Panc1 (cell line): ENCODE data around the gene TRIM31. TPM values are rescaled to one million over a fixed set of nuclear protein-coding genes. Genes with fewer than 3 reads are reported as not detected.
A peak's percentile ranks its signal among the peaks of the same experiment; 100 is the strongest.

Experiments used
- ATAC-seq: fragments of 200-7000 bp; cut with Tn5 transposase; 2 replicates; pipeline ENCODE4 v1.9.1; 2020; ENCODE audit warnings: mild to moderate bottlenecking, moderate library complexity
- BruUV-seq: library from RNA; stranded (reverse); fragments of 400-500 nt; replicated peaks from 2 replicates; lab custom pipeline; 2021; lab: Mats Ljungman, UMichigan
- CTCF ChIA-PET: fragments of 300-600 bp; sonication (Branson Sonifier 250); formaldehyde crosslinking; loops from one replicate; lab custom pipeline; 2022; ENCODE audit warnings: antibody characterized with exemption; lab: Charles Lee
- POLR2A ChIA-PET: fragments of 300-600 bp; sonication (Branson Sonifier 250); formaldehyde crosslinking; loops from one replicate; lab custom pipeline; 2022; ENCODE audit warnings: antibody characterized with exemption; lab: Charles Lee
- DNase-seq: peaks from one replicate; pipeline ENCODE4 v3.0.0-alpha.2; 2010; ENCODE audit warnings: low read depth, low spot score
- H3K27ac ChIP-seq: 2 replicates; pipeline ENCODE4 v1.5.1; 2011; ENCODE audit warnings: mild to moderate bottlenecking, low read length, inconsistent platforms
- H3K27me3 ChIP-seq: fragments of 200-500 bp; sonication (Bioruptor generic); 2 replicates; pipeline ENCODE4 v1.6.0; 2014; ENCODE audit warnings: low read length, inconsistent platforms; ENCODE audit not compliant: control insufficient read depth, insufficient read depth
- H3K36me3 ChIP-seq: fragments of 200-500 bp; sonication (Bioruptor generic); 2 replicates; pipeline ENCODE4 v1.5.1; 2014; ENCODE audit warnings: inconsistent platforms, mild to moderate bottlenecking, low read length, moderate library complexity; ENCODE audit not compliant: control insufficient read depth, insufficient read depth
- H3K4me1 ChIP-seq: 2 replicates; pipeline ENCODE4 v1.5.1; 2011; ENCODE audit warnings: inconsistent platforms, mild to moderate bottlenecking, low read length, moderate library complexity; ENCODE audit not compliant: control insufficient read depth, insufficient read depth
- H3K4me3 ChIP-seq, 2 experiments: 2 replicates each; pipeline ENCODE4 v1.5.1; 2011 to 2012; ENCODE audit warnings: low read depth in 2 of 2, low read length in 2 of 2, mild to moderate bottlenecking in 2 of 2, inconsistent platforms in 1 of 2, moderate library complexity in 1 of 2
- H3K9me3 ChIP-seq: fragments of 200-500 bp; sonication (Bioruptor generic); 2 replicates; pipeline ENCODE4 v1.5.1; 2014; ENCODE audit warnings: low read depth, mild to moderate bottlenecking, inconsistent platforms, low read length, moderate library complexity; ENCODE audit not compliant: control insufficient read depth, insufficient read depth
- POLR2AphosphoS5 ChIP-seq: IDR thresholded peaks from 2 replicates; pipeline ENCODE4 v1.6.1; 2012; ENCODE audit warnings: mild to moderate bottlenecking, low read depth, low read length, moderate library complexity
- SIN3A ChIP-seq: IDR thresholded peaks from 2 replicates; pipeline ENCODE4 v1.6.1; 2012; ENCODE audit warnings: low read depth, mild to moderate bottlenecking, low read length, moderate library complexity, borderline replicate concordance; ENCODE audit not compliant: insufficient read depth
- TCF7L2 ChIP-seq: IDR thresholded peaks from 2 replicates; pipeline ENCODE4 v1.6.1; 2011; ENCODE audit warnings: mild to moderate bottlenecking, low read depth, low read length, inconsistent platforms
- in situ Hi-C: cut with HindIII; loops from 2 replicates; pipeline ENCODE4 v1.10.0; 2016; ENCODE audit warnings: low sequenced_read_pairs, low pct_unique_long_range_greater_than_20kb
- intact Hi-C: fragments of 100-400 bp; cut with micrococcal nuclease; formaldehyde crosslinking; loops from one replicate; pipeline ENCODE4 v1.10.0; 2022; ENCODE audit not compliant: unreplicated experiment
- total RNA-seq: library from RNA; stranded (reverse); gene quantifications from one replicate; pipeline ENCODE4 v1.2.1, GENCODE V29; 2021; ENCODE audit not compliant: unreplicated experiment
- TF ChIP-seq, protein P1 (sequence below): fragments of 450-650 bp; IDR thresholded peaks from 2 replicates; pipeline ENCODE4 v1.5.1; 2017; ENCODE audit warnings: mild to moderate bottlenecking
- TF ChIP-seq, protein P2 (sequence below), 2 experiments: IDR thresholded peaks; 2 replicates each; pipeline ENCODE4 v1.6.1; 2011 to 2012; ENCODE audit warnings: low read depth in 2 of 2, control low read depth in 1 of 2, low read length in 1 of 2, mild to moderate bottlenecking in 1 of 2, moderate library complexity in 1 of 2; ENCODE audit not compliant: insufficient read depth in 1 of 2

The TRIM31 gene
- total RNA-seq, 1 experiment from 2014 or later = not detected

DNA sequence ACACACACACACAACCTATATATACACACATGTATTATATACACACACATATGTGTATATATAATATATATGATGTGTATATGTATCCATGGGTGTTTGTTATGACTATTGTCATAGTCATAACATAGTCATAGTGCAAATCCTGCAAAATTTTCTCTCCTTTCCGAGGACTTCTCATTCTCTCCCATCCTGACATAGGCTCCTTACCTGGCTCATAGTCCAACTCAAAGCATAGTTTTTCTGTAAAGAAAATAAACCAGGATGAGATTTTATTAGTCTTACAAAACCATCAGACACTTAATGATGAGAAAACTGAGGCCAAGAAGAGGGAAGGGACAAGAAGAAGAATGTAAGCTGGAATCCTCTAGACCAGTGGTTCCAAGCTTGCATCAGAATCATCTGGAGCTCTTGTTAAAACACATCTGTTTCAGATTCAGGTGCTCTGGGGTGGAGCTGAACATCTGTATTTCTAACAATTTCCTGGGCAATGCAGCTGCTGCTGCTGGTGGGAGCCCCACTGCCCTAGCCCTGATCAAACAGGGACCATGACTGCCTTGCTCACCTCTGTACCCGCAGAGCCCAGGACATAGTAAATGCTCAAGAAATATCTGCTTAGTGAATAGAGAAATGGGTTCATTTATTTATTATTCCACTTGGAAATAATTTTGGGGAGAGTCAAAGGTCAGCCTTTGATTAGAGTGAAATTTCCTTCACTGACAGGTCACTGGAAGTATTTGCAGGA is 42.8 kb upstream of the TRIM31 start:
- H3K27ac ChIP-seq = no peak overlapping the region
- no peaks in the 10 kb centered on the region for H3K36me3 ChIP-seq
- no peaks in the 10 kb centered on the region for H3K9me3 ChIP-seq
- no peak for ATAC-seq
- POLR2A ChIA-PET = no interaction called here
- TF ChIP-seq POLR2AphosphoS5 (no peak), SIN3A (no peak)
- TF ChIP-seq, protein P1, sequence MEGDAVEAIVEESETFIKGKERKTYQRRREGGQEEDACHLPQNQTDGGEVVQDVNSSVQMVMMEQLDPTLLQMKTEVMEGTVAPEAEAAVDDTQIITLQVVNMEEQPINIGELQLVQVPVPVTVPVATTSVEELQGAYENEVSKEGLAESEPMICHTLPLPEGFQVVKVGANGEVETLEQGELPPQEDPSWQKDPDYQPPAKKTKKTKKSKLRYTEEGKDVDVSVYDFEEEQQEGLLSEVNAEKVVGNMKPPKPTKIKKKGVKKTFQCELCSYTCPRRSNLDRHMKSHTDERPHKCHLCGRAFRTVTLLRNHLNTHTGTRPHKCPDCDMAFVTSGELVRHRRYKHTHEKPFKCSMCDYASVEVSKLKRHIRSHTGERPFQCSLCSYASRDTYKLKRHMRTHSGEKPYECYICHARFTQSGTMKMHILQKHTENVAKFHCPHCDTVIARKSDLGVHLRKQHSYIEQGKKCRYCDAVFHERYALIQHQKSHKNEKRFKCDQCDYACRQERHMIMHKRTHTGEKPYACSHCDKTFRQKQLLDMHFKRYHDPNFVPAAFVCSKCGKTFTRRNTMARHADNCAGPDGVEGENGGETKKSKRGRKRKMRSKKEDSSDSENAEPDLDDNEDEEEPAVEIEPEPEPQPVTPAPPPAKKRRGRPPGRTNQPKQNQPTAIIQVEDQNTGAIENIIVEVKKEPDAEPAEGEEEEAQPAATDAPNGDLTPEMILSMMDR = no peak
- TF ChIP-seq, protein P2, sequence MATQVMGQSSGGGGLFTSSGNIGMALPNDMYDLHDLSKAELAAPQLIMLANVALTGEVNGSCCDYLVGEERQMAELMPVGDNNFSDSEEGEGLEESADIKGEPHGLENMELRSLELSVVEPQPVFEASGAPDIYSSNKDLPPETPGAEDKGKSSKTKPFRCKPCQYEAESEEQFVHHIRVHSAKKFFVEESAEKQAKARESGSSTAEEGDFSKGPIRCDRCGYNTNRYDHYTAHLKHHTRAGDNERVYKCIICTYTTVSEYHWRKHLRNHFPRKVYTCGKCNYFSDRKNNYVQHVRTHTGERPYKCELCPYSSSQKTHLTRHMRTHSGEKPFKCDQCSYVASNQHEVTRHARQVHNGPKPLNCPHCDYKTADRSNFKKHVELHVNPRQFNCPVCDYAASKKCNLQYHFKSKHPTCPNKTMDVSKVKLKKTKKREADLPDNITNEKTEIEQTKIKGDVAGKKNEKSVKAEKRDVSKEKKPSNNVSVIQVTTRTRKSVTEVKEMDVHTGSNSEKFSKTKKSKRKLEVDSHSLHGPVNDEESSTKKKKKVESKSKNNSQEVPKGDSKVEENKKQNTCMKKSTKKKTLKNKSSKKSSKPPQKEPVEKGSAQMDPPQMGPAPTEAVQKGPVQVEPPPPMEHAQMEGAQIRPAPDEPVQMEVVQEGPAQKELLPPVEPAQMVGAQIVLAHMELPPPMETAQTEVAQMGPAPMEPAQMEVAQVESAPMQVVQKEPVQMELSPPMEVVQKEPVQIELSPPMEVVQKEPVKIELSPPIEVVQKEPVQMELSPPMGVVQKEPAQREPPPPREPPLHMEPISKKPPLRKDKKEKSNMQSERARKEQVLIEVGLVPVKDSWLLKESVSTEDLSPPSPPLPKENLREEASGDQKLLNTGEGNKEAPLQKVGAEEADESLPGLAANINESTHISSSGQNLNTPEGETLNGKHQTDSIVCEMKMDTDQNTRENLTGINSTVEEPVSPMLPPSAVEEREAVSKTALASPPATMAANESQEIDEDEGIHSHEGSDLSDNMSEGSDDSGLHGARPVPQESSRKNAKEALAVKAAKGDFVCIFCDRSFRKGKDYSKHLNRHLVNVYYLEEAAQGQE (IDR thresholded peaks at IDR 0.05; ENCODE audit: insufficient read depth in 1 of 2, low read depth in 2 of 2, low read length in 1 of 2) = no peak
- intact Hi-C loops = no loop called here
- H3K4me3 ChIP-seq = no peak overlapping the region
- H3K27me3 ChIP-seq = peaks cover 14% of the 10 kb centered on the region
- no peaks in the 10 kb centered on the region for H3K4me1 ChIP-seq
- in situ Hi-C loops = no loop called here
- no peak for DNase-seq
- no TSS peak for BruUV-seq
- CTCF ChIA-PET = no interaction called here

DNA sequence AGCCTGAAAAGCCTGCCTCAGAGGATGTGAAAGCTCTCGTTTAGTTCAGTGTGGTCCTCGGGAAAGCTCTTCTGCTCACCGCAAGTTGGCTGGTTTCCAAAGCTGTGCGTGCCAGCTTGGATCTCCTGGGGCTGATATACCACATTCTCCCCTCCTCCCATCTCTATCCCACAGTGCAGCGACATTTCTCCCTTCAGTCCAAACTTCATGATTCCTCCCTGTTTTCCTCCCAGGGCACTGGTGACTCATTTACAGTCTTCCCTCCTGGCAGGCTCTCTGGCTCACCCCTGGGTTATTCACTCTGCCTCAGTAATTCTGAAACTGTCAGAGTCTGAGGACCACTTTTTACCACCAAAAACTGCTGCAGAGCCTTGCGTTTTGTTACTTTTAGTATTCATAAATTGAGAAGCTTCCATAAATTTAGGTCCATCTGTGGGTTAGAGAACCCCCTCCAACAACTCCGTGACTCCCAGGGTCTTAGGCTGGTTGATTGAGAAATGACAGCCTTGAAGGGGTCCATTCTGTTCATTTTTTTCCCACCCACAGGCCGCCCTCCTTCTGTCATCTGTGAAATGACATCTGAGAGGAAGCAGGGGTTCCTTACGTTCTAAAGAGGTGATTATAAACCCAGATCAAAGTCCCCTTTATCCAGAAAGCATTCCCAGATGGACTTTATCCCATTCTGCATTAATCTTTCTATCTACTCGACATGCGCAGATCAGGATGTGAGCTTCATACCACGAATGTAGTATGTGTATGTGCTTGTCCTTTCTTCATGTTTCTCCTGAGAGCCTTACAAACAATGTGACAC is 42.0 kb upstream of the TRIM31 start:
- DNase-seq (no peak), ATAC-seq (peak; percentile 63; the same call in 1 of the 2 replicates)
- no peaks in the 10 kb centered on the region for H3K4me1 ChIP-seq
- in situ Hi-C loops (no loop called here), intact Hi-C loops (no loop called here)
- peaks cover 14% of the 10 kb centered on the region for H3K27me3 ChIP-seq
- ChIA-PET CTCF (interaction anchor here (0.8 to 1.0 kb wide), 2 partner anchors 27 to 64 kb away, joined by 3 to 4 read pairs; no protein-coding TSS in a partner anchor), POLR2A (no interaction called here)
- TF ChIP-seq TCF7L2 (no peak), SIN3A (no peak), POLR2AphosphoS5 (no peak)
- TF ChIP-seq, protein P2 (IDR thresholded peaks at IDR 0.05; ENCODE audit: insufficient read depth in 1 of 2, low read depth in 2 of 2, low read length in 1 of 2) = no peak
- TF ChIP-seq, protein P1 = no peak
- H3K4me3 ChIP-seq = no peak overlapping the region
- H3K27ac ChIP-seq = no peak overlapping the region
- no peaks in the 10 kb centered on the region for H3K36me3 ChIP-seq
- H3K9me3 ChIP-seq = no peaks in the 10 kb centered on the region
- BruUV-seq = no TSS peak
